ENCODE results near the gene HIVEP3.

DNA sequence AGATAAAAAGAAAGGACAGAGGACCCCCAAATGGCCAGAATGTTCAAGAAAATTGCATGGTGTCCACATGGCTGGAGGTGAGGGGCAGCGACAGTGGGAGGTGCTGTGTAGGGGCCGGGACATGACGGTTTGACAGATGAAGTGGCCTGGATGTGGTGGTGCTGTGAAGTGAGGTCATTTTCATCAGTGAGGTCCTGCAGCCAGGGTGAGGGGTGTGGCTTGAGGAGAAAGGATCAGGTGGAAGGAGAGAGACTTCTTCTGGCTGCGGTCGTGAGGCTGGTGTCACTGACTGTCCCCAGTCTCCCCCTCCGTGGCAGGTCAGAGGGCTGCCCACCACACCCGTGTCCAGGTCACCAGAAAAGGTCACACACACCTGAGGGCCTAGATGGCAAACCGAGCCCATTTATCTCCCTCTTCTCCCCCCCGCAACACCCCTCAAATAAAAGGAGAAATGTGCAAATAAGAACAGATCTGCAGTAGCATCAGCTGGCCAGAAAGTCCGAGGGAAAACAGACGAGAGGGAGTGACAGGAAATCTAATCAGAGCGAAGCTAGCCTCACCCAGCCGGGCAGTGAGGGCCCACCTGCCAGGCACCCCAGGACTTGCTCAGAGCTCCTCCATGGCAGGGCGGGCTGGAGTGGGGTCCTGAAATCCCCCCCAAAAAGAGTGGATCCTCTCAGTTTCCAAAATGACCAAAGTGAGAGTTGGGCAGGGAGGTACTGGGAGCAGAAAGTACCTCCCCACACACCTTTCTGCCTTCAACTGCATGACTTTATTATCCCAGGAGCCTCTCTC is 285.7 kb downstream of the HIVEP3 start:
- TF ChIP-seq, protein P1, sequence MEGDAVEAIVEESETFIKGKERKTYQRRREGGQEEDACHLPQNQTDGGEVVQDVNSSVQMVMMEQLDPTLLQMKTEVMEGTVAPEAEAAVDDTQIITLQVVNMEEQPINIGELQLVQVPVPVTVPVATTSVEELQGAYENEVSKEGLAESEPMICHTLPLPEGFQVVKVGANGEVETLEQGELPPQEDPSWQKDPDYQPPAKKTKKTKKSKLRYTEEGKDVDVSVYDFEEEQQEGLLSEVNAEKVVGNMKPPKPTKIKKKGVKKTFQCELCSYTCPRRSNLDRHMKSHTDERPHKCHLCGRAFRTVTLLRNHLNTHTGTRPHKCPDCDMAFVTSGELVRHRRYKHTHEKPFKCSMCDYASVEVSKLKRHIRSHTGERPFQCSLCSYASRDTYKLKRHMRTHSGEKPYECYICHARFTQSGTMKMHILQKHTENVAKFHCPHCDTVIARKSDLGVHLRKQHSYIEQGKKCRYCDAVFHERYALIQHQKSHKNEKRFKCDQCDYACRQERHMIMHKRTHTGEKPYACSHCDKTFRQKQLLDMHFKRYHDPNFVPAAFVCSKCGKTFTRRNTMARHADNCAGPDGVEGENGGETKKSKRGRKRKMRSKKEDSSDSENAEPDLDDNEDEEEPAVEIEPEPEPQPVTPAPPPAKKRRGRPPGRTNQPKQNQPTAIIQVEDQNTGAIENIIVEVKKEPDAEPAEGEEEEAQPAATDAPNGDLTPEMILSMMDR (IDR thresholded peaks at IDR 0.05) = no peak
- TF ChIP-seq POLR2A (IDR thresholded peaks at IDR 0.05) = no peak

Measured in body of pancreas (tissue), 4 donors.